K562 (cell line): ENCODE measurements around the gene LGALS7. TPM values are rescaled to one million over a fixed set of nuclear protein-coding genes. Genes with fewer than 3 reads are reported as not detected.

Experiments
- ATAC-seq: fragments of 200-7000 bp; cut with Tn5 transposase; 3 replicates; pipeline ENCODE4 v1.9.1; 2020; ENCODE audit warnings: moderate library complexity
- BruUV-seq: library from RNA; stranded (reverse); fragments of 400-500 nt; replicated peaks from 2 replicates; lab custom pipeline; 2021; lab: Mats Ljungman, UMichigan
- CTCF ChIA-PET: fragments of 300-600 bp; formaldehyde crosslinking; extraction: SDS; loops from one replicate; lab custom pipeline; 2021; ENCODE audit warnings: low intra/inter-chr PET ratio; lab: Yijun Ruan, JAX
- POLR2A ChIA-PET: fragments of 300-600, 350-650 bp; sonication (Branson Sonifier 250); formaldehyde crosslinking; extraction: SDS; loops from one replicate; lab custom pipeline; 2021; ENCODE audit warnings: antibody characterized with exemption, inconsistent platforms; lab: Yijun Ruan, JAX
- DNase-seq, 4 experiments: peaks; one replicate each; pipeline versions ENCODE4 v3.0.0 to v3.0.0-alpha.2; 2011 to 2018; ENCODE audit warnings: low spot score in 3 of 4, mixed read lengths in 3 of 4; ENCODE audit errors: extremely low read depth in 1 of 4
- FAIRE-seq: peaks from 2 replicates; lab custom pipeline; 2011; peaks lifted over from hg19 to GRCh38; lab: Jason Lieb, UNC
- H2AFZ ChIP-seq: 2 replicates; pipeline ENCODE4 v1.6.0; 2011; ENCODE audit warnings: low read depth, low read length, control low read depth, inconsistent platforms
- H3K27ac ChIP-seq: fragments of 200-600 bp; 3 replicates; pipeline ENCODE4 v1.8.0; 2011; ENCODE audit warnings: low read depth, mild to moderate bottlenecking, control low read depth, inconsistent platforms, low read length, moderate library complexity, mixed read lengths; ENCODE audit errors: extremely low read depth
- H3K27me3 ChIP-seq, 2 experiments: fragments of 300-600 bp in 1 of 2; 2 replicates in 1 of 2; 3 replicates in 1 of 2; pipeline versions ENCODE4 v1.6.0 to v1.8.0; 2011; ENCODE audit warnings: inconsistent platforms in 2 of 2, low read length in 2 of 2, mild to moderate bottlenecking in 1 of 2, mixed read lengths in 1 of 2, moderate library complexity in 1 of 2; ENCODE audit not compliant: control insufficient read depth in 2 of 2, insufficient read depth in 2 of 2
- H3K36me3 ChIP-seq: fragments of 300-600 bp; 3 replicates; pipeline ENCODE4 v1.8.0; 2011; ENCODE audit warnings: mild to moderate bottlenecking, low read length, inconsistent platforms; ENCODE audit not compliant: control insufficient read depth, insufficient read depth
- H3K4me1 ChIP-seq, 2 experiments: fragments of 200-600 bp in 1 of 2; replicated peaks in 1 of 2; 2 replicates in 1 of 2; 3 replicates in 1 of 2; pipeline versions ENCODE4 v1.5.1 to v1.8.0; 2011; ENCODE audit warnings: inconsistent platforms in 2 of 2, low read length in 2 of 2, mild to moderate bottlenecking in 1 of 2, mixed read lengths in 1 of 2, moderate library complexity in 1 of 2; ENCODE audit not compliant: control insufficient read depth in 2 of 2, insufficient read depth in 2 of 2
- H3K4me2 ChIP-seq: 2 replicates; pipeline ENCODE4 v1.6.1; 2011; ENCODE audit warnings: low read length, control low read depth, inconsistent platforms, mixed read lengths; ENCODE audit not compliant: insufficient read depth
- H3K4me3 ChIP-seq: fragments of 200-600 bp; sonication (generic), shearing (Covaris generic); 2 replicates; pipeline ENCODE4 v1.5.1; 2016; ENCODE audit warnings: control low read depth, inconsistent platforms
- H3K79me2 ChIP-seq: fragments of 200-600 bp; 3 replicates; pipeline ENCODE4 v1.8.0; 2011; ENCODE audit warnings: low read length, inconsistent platforms; ENCODE audit not compliant: control insufficient read depth, insufficient read depth
- H3K9ac ChIP-seq, 2 experiments: 2 replicates each; pipeline versions ENCODE4 v1.6.0 to v1.6.1; 2011; ENCODE audit warnings: low read depth in 2 of 2, low read length in 2 of 2, control low read depth in 1 of 2, inconsistent platforms in 1 of 2, mild to moderate bottlenecking in 1 of 2, mixed read lengths in 1 of 2; ENCODE audit not compliant: insufficient read depth in 1 of 2
- H3K9me1 ChIP-seq: one replicate; pipeline ENCODE4 v1.6.0; 2011; ENCODE audit warnings: inconsistent platforms, mild to moderate bottlenecking, low read length, moderate library complexity; ENCODE audit not compliant: control insufficient read depth, insufficient read depth
- H3K9me3 ChIP-seq: replicated peaks from 2 replicates; pipeline ENCODE4 v1.5.1; 2011; ENCODE audit warnings: low read depth, low read length, inconsistent platforms; ENCODE audit not compliant: control insufficient read depth, insufficient read depth
- H4K20me1 ChIP-seq: replicated peaks from 2 replicates; pipeline ENCODE4 v1.6.1; 2011; ENCODE audit warnings: low read length, inconsistent platforms, mixed read lengths; ENCODE audit not compliant: control insufficient read depth, insufficient read depth
- CEBPB ChIP-seq: fragments of 450-650 bp; IDR thresholded peaks from 2 replicates; pipeline ENCODE4 v1.6.1; 2016; ENCODE audit warnings: missing genetic modification characterization, missing compliant biosample characterization
- E4F1 ChIP-seq: fragments of 250-450 bp; sonication (Bioruptor Pico); IDR thresholded peaks from 2 replicates; pipeline ENCODE4 v1.5.0; 2021; ENCODE audit warnings: mild to moderate bottlenecking, borderline replicate concordance
- POLR2AphosphoS2 ChIP-seq: IDR thresholded peaks from 2 replicates; pipeline ENCODE4 v1.6.1; 2012; ENCODE audit warnings: low read length, improper control_type of control experiment
- PREB ChIP-seq: sonication (generic); formaldehyde crosslinking; IDR thresholded peaks from 2 replicates; pipeline ENCODE4 v1.8.1; 2023; ENCODE audit warnings: mild to moderate bottlenecking, missing genetic modification reagents
- RBFOX2 ChIP-seq: fragments of 200-400 bp; formaldehyde crosslinking; IDR thresholded peaks from 2 replicates; pipeline ENCODE4 v1.6.1; 2017; ENCODE audit warnings: low read depth, mild to moderate bottlenecking, low read length, moderate library complexity
- REST ChIP-seq, 2 experiments: fragments of 450-650 bp; formaldehyde crosslinking in 1 of 2; IDR thresholded peaks; 2 replicates each; pipeline versions ENCODE4 v1.4.0 to v1.6.1; 2014 to 2020; ENCODE audit warnings: mild to moderate bottlenecking in 2 of 2, borderline replicate concordance in 1 of 2, low read depth in 1 of 2
- SAFB ChIP-seq: fragments of 200-400 bp; formaldehyde crosslinking; IDR thresholded peaks from 2 replicates; pipeline ENCODE4 v1.6.1; 2017; ENCODE audit warnings: low read depth, low read length, borderline replicate concordance
- ZNF77 ChIP-seq: fragments of 250-450 bp; sonication (Bioruptor Pico); IDR thresholded peaks from 2 replicates; pipeline ENCODE4 v1.5.0; 2020
- WGBS: fragments of 100-300 bp; shearing (Covaris generic); methylation state at CpG from one replicate; pipeline ENCODE4 v1.1.6; 2016; ENCODE audit warnings: low coverage, mixed read lengths; ENCODE audit not compliant: insufficient coverage; ENCODE audit errors: missing lambda C conversion rate; 5-methylcytosine and 5-hydroxymethylcytosine counted together
- in situ Hi-C: fragments of 300-500 bp; cut with MboI; formaldehyde crosslinking; loops from 4 replicates; pipeline ENCODE4 v1.15.0; 2018; ENCODE audit warnings: inconsistent platforms, mixed read lengths
- intact Hi-C: fragments of 100-400 bp; cut with micrococcal nuclease; formaldehyde crosslinking; loops from 2 replicates; pipeline ENCODE4 v1.14.2; 2022
- polyA plus RNA-seq, 8 experiments: library from polyadenylated mRNA; depleted of rRNA in 4 of 8; stranded (reverse) in 5 of 8; unstranded in 3 of 8; fragments of >200 nt; fragmentation: Nextera tagmentation in 2 of 8; fragmentation: Illumina TruSeq in 1 of 8; extraction: Ambion mirVana in 2 of 8; extraction: Trizol in 1 of 8; gene quantifications; 2 replicates each; pipeline versions ENCODE4 v1.2.1 to v1.2.3, GENCODE V29; 2011 to 2014; ENCODE audit warnings: inconsistent platforms in 1 of 8, missing spikeins in 1 of 8
- total RNA-seq, 7 experiments: library from RNA; depleted of rRNA in 6 of 7; stranded (reverse); fragments of >200 nt in 6 of 7; fragmentation: Illumina TruSeq in 2 of 7; extraction: Trizol in 2 of 7; gene quantifications; 2 replicates each; pipeline versions ENCODE4 v1.2.1 to v1.2.3, GENCODE V29; 2011 to 2021; ENCODE audit warnings: low replicate concordance in 1 of 7

Gene LGALS7
- total and polyA plus RNA-seq, 9 of the 15 experiments (the other 6 are each of a cell fraction or from before 2014, with no cell fraction given) = not detected

- CTCF ChIA-PET = interaction anchor here (0.6 to 2.9 kb wide), 7 partner anchors 110 to 200 kb away, joined by 3 to 12 read pairs (median 3); partner anchors contain the start of genes MRPS12 and SARS2
- peak; percentile 91 for ATAC-seq
- TF ChIP-seq CEBPB (tag) (no peak), POLR2AphosphoS2 (peak; percentile 72), REST (IDR thresholded peaks at IDR 0.05; ENCODE audit: borderline replicate concordance) (peak; percentile 72), REST (CRISPR knock-in tag; IDR thresholded peaks at IDR 0.05; ENCODE audit: low read depth) (no peak), SAFB (no peak), PREB (no peak), E4F1 (CRISPR knock-in tag) (no peak), RBFOX2 (0 out of 2 replicates have a peak, but pooled peaks have one; percentile 18), ZNF77 (no peak)
Observed at GRCh38 chr19:38729653-38730469, 43.5 kb downstream of the LGALS7 start.

More at GRCh38 chr19:38729653-38730469, 43.5 kb downstream of the LGALS7 start:
- H3K9ac ChIP-seq = peak overlapping the region in 1 of 2 experiments; percentile 63; a peak in 1 of 4 replicates
- no peaks in the 10 kb centered on the region for H3K9me3 ChIP-seq
- TSS peak; percentile 81 for BruUV-seq
- intact Hi-C loops (loop anchor here (2.0 to 10.0 kb wide), 4 partner anchors 53 to 205 kb away; partner anchors contain the start of genes MRPS12 and SARS2), in situ Hi-C loops (no loop called here)
- H3K79me2 ChIP-seq = no peaks in the 10 kb centered on the region
- 0 out of 2 replicates have a peak, but pooled peaks cover 3% of the 10 kb centered on the region for H4K20me1 ChIP-seq
- H3K36me3 ChIP-seq = peaks cover 69% of the 10 kb centered on the region; the same call in 2 of the 3 replicates
- no peaks in the 10 kb centered on the region for H3K9me1 ChIP-seq
- no peak overlapping the region for H2AFZ ChIP-seq
- POLR2A ChIA-PET = no interaction called here
- DNase-seq = peak; percentile 66 to 87 (median 72)
- H3K4me3 ChIP-seq = no peak overlapping the region
- H3K4me1 ChIP-seq = peaks cover 19 to 61% of the 10 kb centered on the region in 2 experiments
- peak; percentile 72 for FAIRE-seq
- H3K27me3 ChIP-seq = no peaks in the 10 kb centered on the region
- peak overlapping the region; percentile 49; the same call in 1 of the 3 replicates for H3K27ac ChIP-seq
- no peak overlapping the region for H3K4me2 ChIP-seq
- 77% methylated on average over 12 of the region's 17 CpGs for WGBS
